Esophagus squamous epithelium (tissue), 5 donors: ENCODE measurements around the gene CNTLN. TPM values are rescaled to one million over a fixed set of nuclear protein-coding genes. Genes with fewer than 3 reads are reported as not detected.

ENCODE experiments used
- DNase-seq: peaks from one replicate; lab custom pipeline; 2025; lab: John Stamatoyannopoulos, UW
- H3K27ac ChIP-seq, 4 donors: fragments of 200-600 bp; sonication (generic); one replicate each; pipeline ENCODE4 v1.5.1; 2016 to 2019; ENCODE audit warnings: mild to moderate bottlenecking in 1 of 4
- H3K27me3 ChIP-seq, 4 donors: fragments of 200-600 bp; sonication (generic); 1 replicate in 3 of 4; 2 replicates in 1 of 4; pipeline versions ENCODE4 v1.5.1 to v1.6.0; 2017 to 2021; ENCODE audit warnings: antibody characterized with exemption in 1 of 4
- H3K36me3 ChIP-seq, 3 donors: fragments of 200-600 bp; sonication (generic); one replicate each; pipeline ENCODE4 v1.5.1; 2016 to 2019
- H3K4me1 ChIP-seq, 3 donors: fragments of 200-600 bp; sonication (generic); one replicate each; pipeline ENCODE4 v1.5.1; 2017 to 2019
- H3K4me3 ChIP-seq, 4 donors: fragments of 200-600 bp; sonication (generic); 1 replicate in 3 of 4; 2 replicates in 1 of 4; pipeline ENCODE4 v1.5.1; 2016 to 2019; ENCODE audit warnings: mild to moderate bottlenecking in 2 of 4, moderate library complexity in 1 of 4
- H3K9me3 ChIP-seq, 3 donors: fragments of 200-600 bp; sonication (generic); one replicate each; pipeline ENCODE4 v1.5.1; 2016 to 2019
- CTCF ChIP-seq, 6 experiments: fragments of 450-650 bp in 4 of 6; fragments of 200-600 bp in 2 of 6; sonication (generic) in 2 of 6; IDR thresholded peaks; one replicate each; pipeline ENCODE4 v1.5.1; 2016 to 2019; ENCODE audit warnings: antibody characterized with exemption in 6 of 6, mild to moderate bottlenecking in 4 of 6, moderate library complexity in 4 of 6
- POLR2A ChIP-seq, 4 donors: fragments of 450-650 bp; IDR thresholded peaks; one replicate each; pipeline ENCODE4 v1.6.1; 2017; ENCODE audit warnings: antibody characterized with exemption in 4 of 4, mild to moderate bottlenecking in 4 of 4, moderate library complexity in 3 of 4
- WGBS, 2 donors: methylation state at CpG; one replicate each; pipeline ENCODE4 v1.1.5; 2018; 5-methylcytosine and 5-hydroxymethylcytosine counted together
- intact Hi-C: fragments of 100-400 bp; cut with DNase I; formaldehyde crosslinking; loops from one replicate; pipeline ENCODE4 v1.15.0; 2022
- total RNA-seq, 4 donors: library from RNA; depleted of rRNA; stranded (reverse); fragments of >200 nt; gene quantifications; one replicate each; pipeline ENCODE4 v1.1.0, GENCODE V29; 2016
- donor health status: DM: yes; HTN: yes; CAD: no.

Gene CNTLN
- total RNA-seq, 4 donors from 2014 or later = 0.80 to 8.2 (median 5.1) TPM

- no peak for DNase-seq
- H3K27me3 ChIP-seq = no peaks in the 10 kb centered on the region
- intact Hi-C loops = no loop called here
- H3K36me3 ChIP-seq = no peaks in the 10 kb centered on the region
- no peaks in the 10 kb centered on the region for H3K9me3 ChIP-seq
- no peaks in the 10 kb centered on the region for H3K4me1 ChIP-seq
- no peak overlapping the region for H3K4me3 ChIP-seq
- WGBS, 2 donors = 84 to 86% methylated on average over 3 to 4 of the region's 4 CpGs
- TF ChIP-seq CTCF (IDR thresholded peaks at IDR 0.05) (no peak), POLR2A (IDR thresholded peaks at IDR 0.05) (no peak)
- H3K27ac ChIP-seq = no peak overlapping the region
These were observed 288.3 kb downstream of the CNTLN start for GRCh38 chr9:17422994-17423680.

DNA sequence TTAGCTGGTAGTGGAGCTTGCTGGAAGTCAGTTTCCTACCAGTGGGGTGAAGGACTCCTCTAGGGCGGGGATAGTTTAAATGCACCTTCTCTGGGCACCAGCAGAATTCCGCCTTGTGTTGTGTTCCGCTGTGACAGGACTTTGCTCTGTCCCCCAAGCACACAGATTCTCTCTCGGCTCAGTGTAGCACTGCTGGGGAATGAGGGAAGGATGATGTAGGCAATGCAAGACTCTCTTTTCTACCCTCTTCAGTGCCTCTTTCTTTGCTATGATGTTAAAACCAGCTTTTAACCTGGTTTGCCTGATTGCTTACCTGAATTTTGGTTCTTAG, 288.8 kb downstream of the CNTLN start:
- no peak for DNase-seq
- H3K4me1 ChIP-seq = no peaks in the 10 kb centered on the region
- 92 to 96% methylated on average over 4 of the region's 4 CpGs for WGBS, 2 donors
- no peak overlapping the region for H3K27ac ChIP-seq
- no peaks in the 10 kb centered on the region for H3K36me3 ChIP-seq
- no peak overlapping the region for H3K4me3 ChIP-seq
- H3K9me3 ChIP-seq = no peaks in the 10 kb centered on the region
- H3K27me3 ChIP-seq = no peaks in the 10 kb centered on the region
- TF ChIP-seq CTCF (IDR thresholded peaks at IDR 0.05) (no peak), POLR2A (IDR thresholded peaks at IDR 0.05) (no peak)
- intact Hi-C loops = no loop called here

DNA sequence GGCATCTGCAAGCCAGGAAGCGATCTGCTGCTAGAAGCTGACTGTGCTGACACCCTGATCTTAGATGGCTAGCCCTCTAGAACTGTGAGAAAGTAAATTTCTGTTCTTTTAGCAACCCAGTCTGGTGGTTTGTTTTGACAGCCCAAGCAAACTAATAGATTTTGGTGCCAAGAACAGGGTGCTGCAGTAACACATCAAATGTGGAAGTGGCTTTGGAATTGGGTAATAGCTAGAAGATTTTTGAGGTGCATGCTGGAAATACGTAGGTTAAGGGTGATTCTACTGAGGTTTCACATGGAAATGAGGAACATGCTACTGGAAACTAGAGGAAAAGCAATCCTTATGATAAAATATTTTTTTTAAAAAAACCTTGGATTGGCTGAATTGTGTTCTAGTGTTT, 290.5 kb downstream of the CNTLN start:
- WGBS, 2 donors = 84 to 86% methylated on average over 2 of the region's 2 CpGs
- H3K9me3 ChIP-seq = no peaks in the 10 kb centered on the region
- H3K4me1 ChIP-seq = no peaks in the 10 kb centered on the region
- no peak overlapping the region for H3K27ac ChIP-seq
- no peak for DNase-seq
- H3K36me3 ChIP-seq = no peaks in the 10 kb centered on the region
- TF ChIP-seq POLR2A (IDR thresholded peaks at IDR 0.05) (no peak), CTCF (IDR thresholded peaks at IDR 0.05) (no peak)
- intact Hi-C loops = no loop called here
- H3K27me3 ChIP-seq = no peaks in the 10 kb centered on the region
- no peak overlapping the region for H3K4me3 ChIP-seq

- Histone ChIP-seq H3K36me3 (peaks cover 0 to 8% (median 0%) of the 10 kb centered on the region in 3 donors), H3K9me3 (no peaks in the 10 kb centered on the region), H3K4me3 (no peak overlapping the region), H3K27me3 (no peaks in the 10 kb centered on the region), H3K4me1 (no peaks in the 10 kb centered on the region), H3K27ac (no peak overlapping the region)
- DNase-seq = no peak
- WGBS, 2 donors = 86 to 92% methylated on average over 2 to 6 of the region's 6 CpGs
- TF ChIP-seq POLR2A (IDR thresholded peaks at IDR 0.05) (no peak), CTCF (IDR thresholded peaks at IDR 0.05) (no peak)
- intact Hi-C loops = no loop called here
These were observed 298.7 kb downstream of the CNTLN start for GRCh38 chr9:17433526-17433925.

DNA sequence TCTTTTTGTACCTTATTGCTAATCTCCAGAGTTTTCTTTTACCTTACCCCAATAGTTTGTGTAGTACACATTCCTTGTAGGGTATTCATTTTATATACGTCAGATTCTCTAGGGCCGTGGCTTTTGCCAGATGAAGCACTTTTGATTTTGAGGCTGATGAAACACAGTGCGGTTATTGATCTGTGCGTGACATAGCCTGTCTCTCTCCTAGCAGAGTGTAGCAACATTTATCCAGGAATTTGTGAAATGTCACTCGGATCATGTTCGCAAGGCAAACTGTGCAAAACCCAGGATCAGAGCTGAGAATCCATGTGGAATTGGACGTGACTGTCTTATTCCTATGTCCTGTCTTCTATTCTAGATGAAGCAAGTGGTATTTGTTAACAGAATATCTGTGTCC, 302.0 kb downstream of the CNTLN start:
- no peaks in the 10 kb centered on the region for H3K4me1 ChIP-seq
- WGBS, 2 donors = 86% methylated on average over 7 of the region's 7 CpGs
- H3K27ac ChIP-seq = no peak overlapping the region
- H3K4me3 ChIP-seq = no peak overlapping the region
- no peak for DNase-seq
- intact Hi-C loops = no loop called here
- H3K36me3 ChIP-seq = peaks cover 0 to 8% (median 0%) of the 10 kb centered on the region in 3 donors
- H3K27me3 ChIP-seq = no peaks in the 10 kb centered on the region
- no peak for TF ChIP-seq POLR2A (IDR thresholded peaks at IDR 0.05)
- TF ChIP-seq CTCF (IDR thresholded peaks at IDR 0.05) = no peak
- H3K9me3 ChIP-seq = peaks cover 0 to 4% (median 0%) of the 10 kb centered on the region in 3 donors
